Aorta (tissue), 5 donors: ENCODE measurements around the gene ERC1. TPM values are rescaled to one million over a fixed set of nuclear protein-coding genes. Genes with fewer than 3 reads are reported as not detected.
A peak's percentile ranks its signal among the peaks of the same experiment; 100 is the strongest.

Experiments
- ATAC-seq: fragments of 200-7000 bp; cut with Tn5 transposase; one replicate; pipeline ENCODE4 v1.9.1; 2022; ENCODE audit warnings: moderate library complexity; ENCODE audit not compliant: low FRiP score
- DNase-seq, 2 donors: peaks; one replicate each; pipeline ENCODE4 v3.0.0-alpha.2; 2020
- H3K27ac ChIP-seq, 2 donors: one replicate each; pipeline ENCODE4 v1.5.1; 2013; ENCODE audit warnings: low read length in 2 of 2, mild to moderate bottlenecking in 2 of 2, moderate library complexity in 2 of 2, control low read depth in 1 of 2, inconsistent platforms in 1 of 2, low read depth in 1 of 2
- H3K27me3 ChIP-seq, 2 donors: one replicate each; pipeline ENCODE4 v1.6.1; 2013; ENCODE audit warnings: control low read depth in 1 of 2, low read length in 1 of 2, mild to moderate bottlenecking in 1 of 2, moderate library complexity in 1 of 2; ENCODE audit not compliant: insufficient read depth in 2 of 2, control insufficient read depth in 1 of 2
- H3K36me3 ChIP-seq, 2 donors: one replicate each; pipeline ENCODE4 v1.6.1; 2013; ENCODE audit warnings: control low read depth in 1 of 2, low read length in 1 of 2, mild to moderate bottlenecking in 1 of 2; ENCODE audit not compliant: insufficient read depth in 2 of 2, control insufficient read depth in 1 of 2
- H3K4me1 ChIP-seq, 2 donors: one replicate each; pipeline ENCODE4 v1.6.1; 2013; ENCODE audit warnings: low read length in 2 of 2, control low read depth in 1 of 2, mild to moderate bottlenecking in 1 of 2, moderate library complexity in 1 of 2; ENCODE audit not compliant: insufficient read depth in 2 of 2, control insufficient read depth in 1 of 2
- H3K4me3 ChIP-seq, 2 donors: one replicate each; pipeline ENCODE4 v1.5.1; 2013; ENCODE audit warnings: low read length in 2 of 2, control low read depth in 1 of 2, mild to moderate bottlenecking in 1 of 2
- H3K9me3 ChIP-seq: one replicate; pipeline ENCODE4 v1.6.1; 2013; ENCODE audit warnings: mild to moderate bottlenecking, low read length; ENCODE audit not compliant: control insufficient read depth
- WGBS, 2 donors: extraction: QIAGEN DNeasy Blood & Tissue Kit; methylation state at CpG; one replicate each; pipeline ENCODE4 v1.1.7; 2013; 5-methylcytosine and 5-hydroxymethylcytosine counted together
- intact Hi-C, 2 donors: fragments of 100-400 bp; cut with DNase I; formaldehyde crosslinking; loops; one replicate each; pipeline versions ENCODE4 v1.14.2 to v1.15.0; 2022
- polyA plus RNA-seq, 2 donors: library from polyadenylated mRNA; stranded (reverse); fragments of 200-250 nt; gene quantifications; one replicate each; pipeline ENCODE4 v1.2.3, GENCODE V29; 2013
- total RNA-seq, 2 donors: library from RNA; stranded (reverse); fragmentation: NEBNext Ultra II Directional; extraction: Animal tissue kit (Norgen Biotek cat#: 25700); gene quantifications; one replicate each; pipeline ENCODE4 v1.2.1, GENCODE V29; 2021
- donor health status: healthy with polysubstance abuse.
- donor health status: Bipolar disorder and iron deficiency.
- donor health status: DM: no; HTN: no; CAD: no.
- donor health status: DM: no; HTN: no; CAD: no.
- donor health status: DM: yes; HTN: yes; CAD: no.

ERC1 gene
- total and polyA plus RNA-seq, 4 donors: 8.1 to 99.8 (median 45.3) TPM

DNA sequence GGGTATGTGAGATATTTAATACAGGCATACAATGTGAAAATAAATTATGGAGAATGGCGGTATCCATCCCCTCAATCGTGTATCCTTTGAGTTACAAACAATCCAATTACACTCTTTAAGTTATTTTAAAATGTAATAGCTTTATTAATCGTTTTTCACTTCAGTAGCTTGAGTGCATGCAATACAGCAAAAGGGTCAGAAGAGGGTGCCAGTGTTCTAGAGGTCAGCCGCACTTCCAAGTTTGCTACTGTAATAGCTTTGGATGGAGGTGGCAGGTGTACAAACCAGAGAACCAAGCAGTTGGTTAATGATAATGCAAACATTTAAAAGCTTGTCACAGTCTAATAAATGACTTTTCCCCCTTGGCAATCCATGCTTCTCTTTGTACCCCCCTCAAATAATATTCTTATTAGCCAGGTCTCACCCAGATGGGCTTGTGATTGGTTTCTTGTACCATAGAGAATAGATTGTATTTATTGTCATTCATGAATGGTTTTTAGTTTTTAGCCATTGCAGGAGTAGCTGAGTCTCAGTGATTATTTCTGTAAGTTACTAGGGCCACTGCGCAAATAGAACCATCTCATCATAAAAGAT, 127.0 kb downstream of the ERC1 start:
- DNase-seq (peak; percentile 69 to 78), ATAC-seq (peak; percentile 79)
- H3K27me3 ChIP-seq: no peaks in the 10 kb centered on the region
- H3K4me3 ChIP-seq: no peak overlapping the region
- H3K36me3 ChIP-seq: no peaks in the 10 kb centered on the region
- intact Hi-C loops: loop anchor here (1.0 to 5.0 kb wide), 3 partner anchors 465 to 489 kb away; no protein-coding TSS in a partner anchor
- no peak overlapping the region for H3K27ac ChIP-seq
- no peaks in the 10 kb centered on the region for H3K4me1 ChIP-seq
- no peaks in the 10 kb centered on the region for H3K9me3 ChIP-seq
- 25 to 27% methylated on average over 5 of the region's 5 CpGs for WGBS, 2 donors

DNA sequence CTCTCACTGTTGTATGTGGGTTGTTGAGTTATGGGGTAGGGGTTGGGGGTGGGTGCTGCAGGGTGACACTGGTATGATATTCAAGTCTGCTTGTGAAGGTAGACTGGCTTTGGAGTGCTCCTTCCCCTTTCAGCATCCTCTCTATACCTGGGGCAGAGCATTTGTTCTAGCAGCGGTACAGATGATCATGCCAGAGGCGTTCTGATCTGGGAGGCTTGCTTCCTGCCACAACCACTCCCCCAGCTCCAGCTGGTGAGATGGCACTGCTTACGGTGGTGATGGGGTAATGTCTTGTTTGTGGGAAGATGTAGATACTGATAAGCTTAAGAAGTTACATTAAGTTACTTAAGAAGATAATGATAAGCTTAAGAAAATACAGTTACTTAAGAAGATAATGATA, 131.8 kb downstream of the ERC1 start:
- intact Hi-C loops: no loop called here
- H3K27me3 ChIP-seq: no peaks in the 10 kb centered on the region
- DNase-seq: no peak

DNA sequence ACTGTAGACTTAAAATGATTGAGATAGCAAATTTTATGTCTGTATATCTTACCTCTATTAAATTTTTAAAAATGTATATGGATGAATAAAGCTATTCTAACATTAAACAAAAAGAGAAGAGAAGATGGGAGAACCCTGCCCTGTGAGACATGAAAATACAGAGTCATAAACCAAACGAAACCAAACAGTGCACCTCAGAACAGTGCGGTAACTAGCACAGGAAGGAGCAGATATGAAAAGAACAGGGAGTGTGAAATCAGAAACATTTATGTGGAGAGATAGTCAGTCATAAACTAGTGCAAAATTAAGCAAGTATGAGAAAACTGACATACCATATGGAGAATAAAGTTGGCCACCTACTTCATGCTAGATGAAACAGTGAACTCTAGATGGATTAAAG, 135.1 kb downstream of the ERC1 start:
- H3K4me1 ChIP-seq: peaks cover 0 to 2% of the 10 kb centered on the region in 2 donors
- no peaks in the 10 kb centered on the region for H3K27me3 ChIP-seq
- H3K9me3 ChIP-seq: no peaks in the 10 kb centered on the region
- no peak for ATAC-seq
- no peaks in the 10 kb centered on the region for H3K36me3 ChIP-seq
- no peak overlapping the region for H3K27ac ChIP-seq
- 96 to 97% methylated on average over 2 of the region's 2 CpGs for WGBS, 2 donors
- DNase-seq: no peak
- intact Hi-C loops: no loop called here
- no peak overlapping the region for H3K4me3 ChIP-seq

More for the DNA sequence above, 131.8 kb downstream of the ERC1 start:
- Histone ChIP-seq H3K27ac (no peak overlapping the region), H3K4me3 (no peak overlapping the region), H3K36me3 (no peaks in the 10 kb centered on the region), H3K9me3 (no peaks in the 10 kb centered on the region), H3K4me1 (no peaks in the 10 kb centered on the region)
- no peak for ATAC-seq
- 73 to 87% methylated on average over 3 of the region's 3 CpGs for WGBS, 2 donors

- H3K27ac ChIP-seq: no peak overlapping the region
- intact Hi-C loops: no loop called here
- ATAC-seq (no peak), DNase-seq (no peak)
- H3K4me3 ChIP-seq: no peak overlapping the region
- H3K4me1 ChIP-seq: peaks cover 0 to 2% of the 10 kb centered on the region in 2 donors
- WGBS, 2 donors: 90 to 96% methylated on average over 1 of the region's 1 CpG
- no peaks in the 10 kb centered on the region for H3K9me3 ChIP-seq
- no peaks in the 10 kb centered on the region for H3K36me3 ChIP-seq
- no peaks in the 10 kb centered on the region for H3K27me3 ChIP-seq
Observed at GRCh38 chr12:1127021-1127420, 136.0 kb downstream of the ERC1 start.

DNA sequence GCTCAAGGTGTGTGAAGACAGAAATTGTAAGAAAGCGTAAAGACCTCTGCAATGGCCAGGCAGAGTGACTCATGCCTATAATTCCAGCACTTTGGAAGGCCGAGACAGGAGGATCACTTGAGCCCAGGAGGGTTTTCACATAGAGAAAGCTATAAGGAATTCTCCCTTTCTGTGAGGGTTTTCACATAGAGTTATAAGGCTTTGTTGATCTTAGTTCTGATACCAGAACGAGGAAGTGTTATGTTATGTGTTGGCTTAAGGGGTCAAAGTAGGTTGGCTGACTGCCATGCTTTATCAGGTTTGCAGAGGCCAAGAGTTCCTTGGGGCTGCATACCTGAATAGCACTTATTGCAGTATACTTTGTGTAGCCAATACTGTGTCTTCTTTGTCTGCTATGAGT, 139.1 kb downstream of the ERC1 start:
- 56 to 60% methylated on average over 3 of the region's 3 CpGs for WGBS, 2 donors
- intact Hi-C loops: no loop called here
- DNase-seq: no peak
- no peak for ATAC-seq
- Histone ChIP-seq H3K36me3 (no peaks in the 10 kb centered on the region), H3K4me1 (peaks cover 0 to 2% of the 10 kb centered on the region in 2 donors), H3K9me3 (no peaks in the 10 kb centered on the region), H3K27me3 (no peaks in the 10 kb centered on the region), H3K4me3 (no peak overlapping the region), H3K27ac (no peak overlapping the region)

GRCh38 chr12:1130571-1130970, 139.5 kb downstream of the ERC1 start:
- no peaks in the 10 kb centered on the region for H3K9me3 ChIP-seq
- peaks cover 0 to 2% of the 10 kb centered on the region in 2 donors for H3K4me1 ChIP-seq
- no peaks in the 10 kb centered on the region for H3K36me3 ChIP-seq
- no peak for ATAC-seq
- DNase-seq: no peak
- no peaks in the 10 kb centered on the region for H3K27me3 ChIP-seq
- H3K4me3 ChIP-seq: no peak overlapping the region
- H3K27ac ChIP-seq: no peak overlapping the region
- intact Hi-C loops: no loop called here
- 83 to 84% methylated on average over 4 of the region's 4 CpGs for WGBS, 2 donors

GRCh38 chr12:1131811-1132224, 140.8 kb downstream of the ERC1 start:
- H3K27me3 ChIP-seq: no peaks in the 10 kb centered on the region
- intact Hi-C loops: no loop called here
- H3K36me3 ChIP-seq: no peaks in the 10 kb centered on the region
- DNase-seq (no peak), ATAC-seq (no peak)
- H3K4me3 ChIP-seq: no peak overlapping the region
- peaks cover 0 to 2% of the 10 kb centered on the region in 2 donors for H3K4me1 ChIP-seq
- 39 to 42% methylated on average over 2 of the region's 2 CpGs for WGBS, 2 donors
- H3K27ac ChIP-seq: no peak overlapping the region
- no peaks in the 10 kb centered on the region for H3K9me3 ChIP-seq

DNA sequence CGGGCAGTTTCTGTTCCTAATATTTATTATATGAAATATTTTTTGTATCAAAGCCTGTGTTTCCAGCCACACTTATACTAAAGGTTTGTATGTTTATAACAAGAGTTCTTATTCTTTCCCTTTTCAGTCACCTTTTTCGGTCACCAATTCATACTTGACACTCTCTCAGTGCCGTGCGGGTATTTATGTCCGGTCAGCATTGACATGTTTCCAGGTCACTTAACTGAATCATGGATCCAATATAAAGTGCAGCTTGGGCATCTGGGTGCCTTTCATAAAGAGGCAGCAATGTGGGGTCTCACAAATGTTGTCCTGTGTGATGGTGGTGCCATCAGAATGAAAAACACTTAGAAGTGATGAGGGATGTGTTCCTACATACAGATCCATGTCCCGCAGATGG, 141.3 kb downstream of the ERC1 start:
- H3K27me3 ChIP-seq: no peaks in the 10 kb centered on the region
- no peaks in the 10 kb centered on the region for H3K9me3 ChIP-seq
- H3K36me3 ChIP-seq: no peaks in the 10 kb centered on the region
- ATAC-seq (no peak), DNase-seq (no peak)
- intact Hi-C loops: no loop called here
- no peak overlapping the region for H3K27ac ChIP-seq
- peaks cover 0 to 2% of the 10 kb centered on the region in 2 donors for H3K4me1 ChIP-seq
- no peak overlapping the region for H3K4me3 ChIP-seq
- WGBS, 2 donors: 63 to 70% methylated on average over 6 of the region's 6 CpGs

GRCh38 chr12:1138691-1139090, 147.7 kb downstream of the ERC1 start:
- 97 to 100% methylated on average over 4 of the region's 4 CpGs for WGBS, 2 donors
- no peaks in the 10 kb centered on the region for H3K27me3 ChIP-seq
- H3K4me3 ChIP-seq: no peak overlapping the region
- H3K4me1 ChIP-seq: no peaks in the 10 kb centered on the region
- no peaks in the 10 kb centered on the region for H3K36me3 ChIP-seq
- H3K27ac ChIP-seq: no peak overlapping the region
- intact Hi-C loops: no loop called here
- ATAC-seq (no peak), DNase-seq (no peak)
- H3K9me3 ChIP-seq: no peaks in the 10 kb centered on the region
